ENCODE measurements around the gene APOBEC4. TPM values are rescaled to one million over a fixed set of nuclear protein-coding genes. Genes with fewer than 3 reads are reported as not detected.

Gene APOBEC4
- total RNA-seq, 2 donors from 2014 or later = not detected

- H3K27me3 Mint-ChIP-seq (ENCODE audit: insufficient read depth) = peaks cover 3% of the 10 kb centered on the region
- H3K9me3 Mint-ChIP-seq = peaks cover 7% of the 10 kb centered on the region
- Histone ChIP-seq H3K9ac (ENCODE audit: extremely low read depth, low read length, poor library complexity, severe bottlenecking) (no peak overlapping the region), H3K27ac (ENCODE audit: low read depth, low read length) (no peak overlapping the region), H3K9me3 (ENCODE audit: control insufficient read depth, low read length) (no peaks in the 10 kb centered on the region), H3K4me1 (ENCODE audit: control insufficient read depth, insufficient read depth, low read length) (no peaks in the 10 kb centered on the region), H3K4me3 (ENCODE audit: low read length) (no peak overlapping the region), H3K27me3 (ENCODE audit: control insufficient read depth, insufficient read depth, low read length, poor library complexity, severe bottlenecking) (no peaks in the 10 kb centered on the region), H3K36me3 (ENCODE audit: control insufficient read depth, insufficient read depth, low read length) (no peaks in the 10 kb centered on the region)
- no peaks in the 10 kb centered on the region for H3K36me3 Mint-ChIP-seq (ENCODE audit: low read depth)
- no peaks in the 10 kb centered on the region for H3K4me1 Mint-ChIP-seq
- no peak for DNase-seq
- WGBS, 2 experiments (ENCODE audit: insufficient coverage in 1 of 2, insufficient read length in 1 of 2) = 93% methylated on average over 2 of the region's 2 CpGs
- TF ChIP-seq, protein P1, sequence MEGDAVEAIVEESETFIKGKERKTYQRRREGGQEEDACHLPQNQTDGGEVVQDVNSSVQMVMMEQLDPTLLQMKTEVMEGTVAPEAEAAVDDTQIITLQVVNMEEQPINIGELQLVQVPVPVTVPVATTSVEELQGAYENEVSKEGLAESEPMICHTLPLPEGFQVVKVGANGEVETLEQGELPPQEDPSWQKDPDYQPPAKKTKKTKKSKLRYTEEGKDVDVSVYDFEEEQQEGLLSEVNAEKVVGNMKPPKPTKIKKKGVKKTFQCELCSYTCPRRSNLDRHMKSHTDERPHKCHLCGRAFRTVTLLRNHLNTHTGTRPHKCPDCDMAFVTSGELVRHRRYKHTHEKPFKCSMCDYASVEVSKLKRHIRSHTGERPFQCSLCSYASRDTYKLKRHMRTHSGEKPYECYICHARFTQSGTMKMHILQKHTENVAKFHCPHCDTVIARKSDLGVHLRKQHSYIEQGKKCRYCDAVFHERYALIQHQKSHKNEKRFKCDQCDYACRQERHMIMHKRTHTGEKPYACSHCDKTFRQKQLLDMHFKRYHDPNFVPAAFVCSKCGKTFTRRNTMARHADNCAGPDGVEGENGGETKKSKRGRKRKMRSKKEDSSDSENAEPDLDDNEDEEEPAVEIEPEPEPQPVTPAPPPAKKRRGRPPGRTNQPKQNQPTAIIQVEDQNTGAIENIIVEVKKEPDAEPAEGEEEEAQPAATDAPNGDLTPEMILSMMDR (conservative IDR thresholded peaks at IDR 0.05) = no peak
- H3K27ac Mint-ChIP-seq = no peak overlapping the region
- no peak overlapping the region for H3K4me3 Mint-ChIP-seq
These were observed 45.7 kb downstream of the APOBEC4 start for GRCh38 chr1:183607322-183607980.

DNA sequence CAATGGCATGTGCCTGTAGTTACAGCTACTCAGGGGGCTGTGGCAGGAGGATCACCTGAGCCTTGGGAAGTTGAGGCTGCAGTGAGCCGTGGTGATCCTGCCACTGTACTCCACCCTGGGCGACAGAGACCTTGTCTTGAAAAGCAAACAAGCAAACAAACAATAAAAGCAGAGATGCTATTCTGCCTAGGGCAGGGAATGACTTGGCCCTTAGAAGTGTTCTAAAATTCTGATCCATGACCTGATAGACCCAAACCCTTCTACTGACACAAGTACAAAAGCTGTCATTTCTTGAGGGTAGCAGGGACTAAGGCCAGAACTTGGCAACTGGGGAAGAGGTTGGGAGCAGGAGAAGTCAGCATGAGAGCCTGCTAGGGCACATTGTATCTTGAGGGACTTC lies 47.2 kb downstream of the APOBEC4 start:
- Histone ChIP-seq H3K9ac (ENCODE audit: extremely low read depth, low read length, poor library complexity, severe bottlenecking) (no peak overlapping the region), H3K36me3 (ENCODE audit: control insufficient read depth, insufficient read depth, low read length) (no peaks in the 10 kb centered on the region), H3K27me3 (ENCODE audit: control insufficient read depth, insufficient read depth, low read length, poor library complexity, severe bottlenecking) (no peaks in the 10 kb centered on the region), H3K4me3 (ENCODE audit: low read length) (no peak overlapping the region), H3K27ac (ENCODE audit: low read depth, low read length) (no peak overlapping the region), H3K4me1 (ENCODE audit: control insufficient read depth, insufficient read depth, low read length) (no peaks in the 10 kb centered on the region), H3K9me3 (ENCODE audit: control insufficient read depth, low read length) (no peaks in the 10 kb centered on the region)
- DNase-seq = no peak
- Mint-ChIP-seq H3K4me3 (no peak overlapping the region), H3K4me1 (no peaks in the 10 kb centered on the region), H3K27ac (no peak overlapping the region), H3K27me3 (ENCODE audit: insufficient read depth) (peaks cover 3% of the 10 kb centered on the region), H3K9me3 (no peaks in the 10 kb centered on the region), H3K36me3 (ENCODE audit: low read depth) (no peaks in the 10 kb centered on the region)
- 82 to 96% methylated on average over 2 of the region's 2 CpGs for WGBS, 2 experiments (ENCODE audit: insufficient coverage in 1 of 2, insufficient read length in 1 of 2)
- TF ChIP-seq, protein P1 (conservative IDR thresholded peaks at IDR 0.05) = no peak

DNA sequence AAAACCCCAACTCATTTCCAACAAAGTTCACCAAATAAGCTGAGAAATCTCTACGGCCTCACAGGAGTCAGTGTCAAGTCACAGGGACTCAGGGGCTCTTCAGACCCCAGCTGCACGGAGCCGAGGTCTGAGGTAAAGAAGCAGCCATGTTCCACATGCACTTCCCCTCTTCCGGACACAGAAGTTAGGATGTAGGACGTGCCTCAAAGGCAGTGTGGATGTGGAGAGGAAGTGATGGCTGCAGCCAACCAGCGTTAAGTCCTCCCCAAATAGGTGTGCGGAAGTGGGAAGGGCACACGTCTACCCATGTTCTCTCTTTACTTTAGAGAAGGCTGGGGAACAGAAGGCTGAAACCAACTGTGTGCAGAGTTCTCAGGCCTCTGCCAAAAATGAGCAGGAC lies 48.3 kb downstream of the APOBEC4 start:
- DNase-seq = no peak
- Histone ChIP-seq H3K4me1 (ENCODE audit: control insufficient read depth, insufficient read depth, low read length) (no peaks in the 10 kb centered on the region), H3K36me3 (ENCODE audit: control insufficient read depth, insufficient read depth, low read length) (no peaks in the 10 kb centered on the region), H3K9ac (ENCODE audit: extremely low read depth, low read length, poor library complexity, severe bottlenecking) (no peak overlapping the region), H3K4me3 (ENCODE audit: low read length) (no peak overlapping the region), H3K27me3 (ENCODE audit: control insufficient read depth, insufficient read depth, low read length, poor library complexity, severe bottlenecking) (no peaks in the 10 kb centered on the region), H3K9me3 (ENCODE audit: control insufficient read depth, low read length) (no peaks in the 10 kb centered on the region), H3K27ac (ENCODE audit: low read depth, low read length) (no peak overlapping the region)
- 91 to 100% methylated on average over 3 to 8 of the region's 8 CpGs for WGBS, 2 experiments (ENCODE audit: insufficient coverage in 1 of 2, insufficient read length in 1 of 2)
- Mint-ChIP-seq H3K4me1 (no peaks in the 10 kb centered on the region), H3K27ac (no peak overlapping the region), H3K27me3 (ENCODE audit: insufficient read depth) (peaks cover 3% of the 10 kb centered on the region), H3K9me3 (no peaks in the 10 kb centered on the region), H3K36me3 (ENCODE audit: low read depth) (no peaks in the 10 kb centered on the region), H3K4me3 (no peak overlapping the region)
- TF ChIP-seq, protein P1 (conservative IDR thresholded peaks at IDR 0.05) = no peak
